GM18526 (cell line): ENCODE data around the gene ST13.

Experiments used
- POLR2A ChIP-seq: IDR thresholded peaks from 3 replicates; pipeline ENCODE4 v1.6.1; 2011; ENCODE audit not compliant: insufficient read length; ENCODE audit errors: extremely low read depth

The ST13 gene

DNA sequence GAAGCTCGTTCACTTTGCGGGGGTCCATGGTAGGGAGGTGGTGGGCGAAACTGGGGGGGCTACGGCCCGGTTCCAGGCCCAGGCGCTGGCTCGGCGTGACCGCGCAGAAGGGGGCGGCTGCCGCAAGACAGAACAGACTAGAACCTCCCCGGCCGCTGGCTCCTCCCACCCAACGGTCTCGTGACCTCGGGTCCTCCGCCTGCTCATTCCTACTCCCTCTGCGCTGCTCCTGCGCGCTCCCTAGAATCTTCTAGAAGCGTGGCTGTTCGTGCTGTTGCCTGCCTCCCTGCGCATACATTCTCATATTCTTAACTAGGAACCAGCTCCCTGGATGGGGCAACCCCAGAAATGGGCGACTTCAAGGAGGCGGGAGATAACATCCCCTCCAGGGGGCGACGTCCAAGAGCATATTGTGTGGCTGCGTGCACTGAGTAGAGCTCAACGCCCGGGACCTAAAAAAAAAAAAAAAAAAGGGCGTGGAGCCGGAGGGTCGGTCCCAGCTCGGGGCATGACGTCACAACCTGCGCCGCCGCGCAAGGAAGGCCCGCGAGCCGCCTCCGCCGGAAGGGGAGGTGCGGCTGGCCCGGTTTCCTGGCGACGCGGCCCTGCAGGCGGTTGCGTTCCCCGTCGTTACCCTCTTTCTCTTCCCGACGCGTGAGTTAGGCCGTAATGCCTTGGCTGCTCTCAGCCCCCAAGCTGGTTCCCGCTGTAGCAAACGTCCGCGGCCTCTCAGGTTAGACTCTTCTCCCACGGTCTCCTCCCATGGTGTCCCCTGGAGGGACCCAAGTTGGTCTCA, at the start of gene ST13, which contains the start of gene XPNPEP3:
TSS of gene ST13 (minus strand) at position 127 of the 796 bp plus-strand sequence. CDS start at position 28, 99 bp downstream.
TSS of gene XPNPEP3 (plus strand) at position 636 of the 796 bp plus-strand sequence. CDS start at position 670, 34 bp downstream.
- TF ChIP-seq POLR2A: peak; percentile 71

DNA sequence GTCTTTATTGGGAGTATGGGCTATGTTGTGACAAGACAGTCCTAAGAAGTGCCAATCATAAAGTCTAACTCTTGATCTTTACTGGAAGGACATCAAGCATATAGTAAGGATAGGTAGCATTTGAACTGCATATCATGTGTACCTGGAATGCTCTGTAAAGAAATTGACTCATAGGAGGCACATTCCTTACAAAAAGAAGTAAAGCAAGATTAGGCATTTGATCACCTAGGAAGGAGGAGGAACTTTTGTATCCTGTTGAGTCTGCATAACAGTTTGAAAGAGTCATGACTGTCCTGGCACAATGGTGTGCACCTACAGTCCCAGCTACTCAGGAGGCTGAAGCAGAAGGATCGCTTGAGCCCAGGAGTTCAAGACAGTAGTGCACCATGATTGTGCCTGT, 47.7 kb upstream of the ST13 start:
- TF ChIP-seq POLR2A: no peak

DNA sequence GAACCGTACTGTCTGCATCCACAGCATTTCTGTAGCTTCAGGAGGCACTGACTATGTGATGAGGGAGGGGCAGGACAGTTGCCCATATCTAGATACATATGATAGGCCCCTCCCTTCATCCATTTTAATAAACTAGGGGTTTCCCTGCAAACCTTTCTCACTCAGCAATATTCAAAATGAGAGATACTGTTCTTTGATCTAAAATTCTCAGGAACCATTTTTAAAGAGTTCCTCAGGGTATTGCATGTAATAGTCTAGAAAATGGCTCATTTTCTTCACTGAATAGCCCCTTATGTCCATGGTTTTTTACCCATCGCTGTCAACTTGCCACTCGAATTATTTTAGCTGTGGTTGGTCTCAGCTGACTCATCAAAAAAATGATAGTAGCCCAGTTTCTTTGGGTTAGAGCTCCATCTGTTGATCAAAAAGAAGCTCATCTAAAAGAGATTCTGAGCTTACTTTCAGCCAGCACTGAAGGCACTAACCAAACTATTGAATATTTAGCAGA, 42.5 kb upstream of the ST13 start:
- no peak for TF ChIP-seq POLR2A

GRCh38 chr22:40894417-40894816, 38.0 kb upstream of the ST13 start:
- TF ChIP-seq POLR2A: no peak

- no peak for TF ChIP-seq POLR2A
Observed at GRCh38 chr22:40890881-40891280, 34.4 kb upstream of the ST13 start.

GRCh38 chr22:40889116-40889515, 32.7 kb upstream of the ST13 start:
- no peak for TF ChIP-seq POLR2A

DNA sequence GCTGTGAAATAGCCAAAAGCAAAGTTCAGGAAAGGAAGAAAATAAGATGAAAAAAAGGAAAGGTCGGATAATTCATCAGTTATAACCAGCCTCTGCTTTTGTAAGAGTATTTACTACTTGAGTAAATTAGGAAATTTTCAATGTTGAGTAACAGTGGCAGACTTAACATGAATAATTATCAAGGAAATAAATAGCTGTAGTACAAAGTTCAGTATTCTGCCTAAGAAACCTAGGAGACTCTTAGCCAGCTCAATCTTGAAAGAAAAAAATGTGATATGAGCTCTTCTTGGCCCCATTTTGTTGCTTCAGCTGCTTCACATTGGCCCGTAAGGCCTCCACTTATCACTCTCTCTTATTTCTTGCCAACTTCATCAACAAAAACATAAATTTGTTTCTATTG, 22.5 kb upstream of the ST13 start:
- no peak for TF ChIP-seq POLR2A

GRCh38 chr22:40877488-40877887, 21.0 kb upstream of the ST13 start:
- TF ChIP-seq POLR2A: no peak

DNA sequence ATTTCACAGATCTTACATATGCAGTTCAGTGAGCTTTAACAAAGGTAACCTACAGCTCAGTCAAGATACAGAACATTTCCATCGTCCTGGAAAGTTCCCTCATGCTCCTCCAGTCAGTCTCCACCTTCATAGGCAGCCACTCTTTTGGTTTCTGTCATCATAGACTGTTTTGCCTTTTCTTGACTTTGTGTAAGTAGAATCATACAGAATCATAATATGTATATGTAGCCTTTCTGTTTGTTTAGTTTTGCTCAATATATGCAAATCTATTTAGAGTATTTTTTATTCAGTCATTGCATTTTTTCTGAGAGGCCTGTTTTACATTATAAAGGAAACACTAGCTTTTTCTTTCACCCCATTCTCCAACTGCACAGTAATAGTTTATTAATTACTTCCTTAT, 20.5 kb upstream of the ST13 start:
- no peak for TF ChIP-seq POLR2A

DNA sequence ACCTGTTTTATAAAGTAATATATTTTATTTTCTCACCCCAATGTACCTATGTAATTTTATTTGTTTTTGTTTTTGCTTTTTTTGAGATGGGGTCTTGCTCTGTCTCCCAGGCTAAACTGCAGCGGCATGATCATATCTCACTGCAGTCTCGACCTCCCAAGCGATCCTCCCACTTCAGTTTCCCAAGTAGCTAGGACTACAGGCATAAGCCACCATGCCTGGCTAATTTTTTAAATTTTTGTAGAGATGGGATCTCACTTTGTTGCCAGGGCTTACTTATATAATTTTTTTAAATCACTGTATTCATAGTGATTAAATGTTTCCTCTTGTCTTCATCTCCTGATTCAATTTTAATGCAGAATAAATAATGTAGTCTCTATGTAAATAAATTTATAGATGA, 18.7 kb upstream of the ST13 start:
- no peak for TF ChIP-seq POLR2A

DNA sequence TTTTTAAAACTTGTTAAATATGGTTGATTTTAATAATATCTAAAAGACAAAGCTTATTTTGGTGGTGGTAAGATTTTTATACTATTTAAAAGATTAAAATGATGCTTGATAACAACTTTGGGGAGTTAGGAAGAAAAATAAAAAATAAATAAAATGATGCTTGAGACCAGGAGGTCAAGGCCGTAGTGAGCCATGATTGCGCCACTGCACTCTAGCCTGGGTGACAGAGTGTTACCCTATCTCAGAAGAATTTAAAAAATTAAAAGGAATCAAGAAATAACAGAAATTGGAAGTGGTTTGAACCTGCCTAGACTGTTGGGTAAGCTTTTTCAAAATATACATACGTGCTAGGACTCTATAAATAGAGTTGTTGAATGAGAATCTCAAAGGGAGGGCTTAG, 17.6 kb upstream of the ST13 start:
- no peak for TF ChIP-seq POLR2A

DNA sequence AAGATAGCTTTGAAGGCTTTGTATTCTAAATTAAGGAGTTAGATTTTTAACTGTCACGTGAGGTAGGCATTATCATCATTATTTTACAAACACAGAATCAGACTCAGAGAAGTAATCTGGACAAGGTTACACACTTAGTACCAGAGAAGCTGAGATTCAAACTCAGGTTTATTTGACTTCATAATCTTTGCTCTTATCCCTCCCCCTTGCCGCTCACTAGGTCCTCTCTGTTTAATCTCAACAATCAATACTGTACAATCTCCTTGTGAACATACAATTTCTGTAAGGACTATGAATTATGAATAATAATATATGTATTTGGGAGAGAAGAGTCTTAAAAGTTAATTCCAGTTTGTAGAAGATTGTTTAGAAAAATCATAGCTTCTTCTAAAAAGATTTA, 10.7 kb upstream of the ST13 start:
- TF ChIP-seq POLR2A: no peak

DNA sequence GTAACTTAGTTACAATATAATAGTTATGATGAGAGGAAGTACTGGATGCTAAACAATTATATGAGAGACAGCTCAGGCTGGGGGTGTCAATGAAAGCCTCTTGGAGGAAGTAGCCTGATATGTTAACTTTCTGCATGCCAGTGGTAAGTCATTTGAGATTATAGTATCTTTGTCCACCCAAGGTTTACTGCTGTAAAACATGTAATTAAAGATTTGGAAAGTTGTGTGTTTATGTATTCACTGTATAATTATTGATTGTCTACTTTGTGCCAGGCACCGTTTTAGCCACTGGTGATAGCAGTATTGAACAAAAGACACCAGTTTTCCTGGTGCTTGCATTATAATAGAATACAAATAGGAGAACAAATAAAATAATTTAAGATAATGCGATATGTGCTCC, 6.1 kb upstream of the ST13 start:
- TF ChIP-seq POLR2A: no peak

- TF ChIP-seq POLR2A: no peak
Observed at GRCh38 chr22:40862013-40862412, 5.6 kb upstream of the ST13 start, which contains the start of gene DNAJB7. Gene DNAJB7 (minus strand): TSS chr22:40862113. CDS start chr22:40861994, 119 bp downstream.

- TF ChIP-seq POLR2A: no peak
Observed at GRCh38 chr22:40857309-40857855, 943 bp upstream of the ST13 start.

- TF ChIP-seq POLR2A: no peak
Observed at GRCh38 chr22:40855979-40856512, 393 bp downstream of the ST13 start.
